ENCODE measurements around the gene GNB1.

GNB1 gene

DNA sequence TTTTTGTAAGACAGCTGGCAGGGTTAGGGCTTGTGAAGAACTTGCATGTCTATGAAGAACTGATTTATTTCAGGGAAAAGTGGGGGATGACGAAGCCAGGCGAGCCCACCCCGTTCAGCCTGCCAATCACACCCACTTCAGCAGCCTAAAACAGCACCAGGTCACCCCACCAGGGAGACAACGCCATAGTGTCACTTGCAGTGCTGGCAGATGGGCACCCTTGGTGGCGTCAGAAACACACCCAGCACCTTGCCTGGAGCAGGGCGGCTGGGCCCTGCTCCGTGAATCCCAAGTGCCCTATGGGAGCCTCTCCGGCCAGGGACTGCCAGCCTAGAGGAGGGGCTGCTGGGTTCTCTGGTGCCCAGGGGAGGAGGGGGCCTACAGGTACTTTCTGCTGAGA lies 107.6 kb downstream of the GNB1 start:
- no peak overlapping the region for H4K5ac ChIP-seq (ENCODE audit: low read length)
- WGBS (ENCODE audit: extremely low coverage, insufficient coverage, low lambda C conversion rate), result no CpG with 5 or more reads among the region's 8 CpGs

DNA sequence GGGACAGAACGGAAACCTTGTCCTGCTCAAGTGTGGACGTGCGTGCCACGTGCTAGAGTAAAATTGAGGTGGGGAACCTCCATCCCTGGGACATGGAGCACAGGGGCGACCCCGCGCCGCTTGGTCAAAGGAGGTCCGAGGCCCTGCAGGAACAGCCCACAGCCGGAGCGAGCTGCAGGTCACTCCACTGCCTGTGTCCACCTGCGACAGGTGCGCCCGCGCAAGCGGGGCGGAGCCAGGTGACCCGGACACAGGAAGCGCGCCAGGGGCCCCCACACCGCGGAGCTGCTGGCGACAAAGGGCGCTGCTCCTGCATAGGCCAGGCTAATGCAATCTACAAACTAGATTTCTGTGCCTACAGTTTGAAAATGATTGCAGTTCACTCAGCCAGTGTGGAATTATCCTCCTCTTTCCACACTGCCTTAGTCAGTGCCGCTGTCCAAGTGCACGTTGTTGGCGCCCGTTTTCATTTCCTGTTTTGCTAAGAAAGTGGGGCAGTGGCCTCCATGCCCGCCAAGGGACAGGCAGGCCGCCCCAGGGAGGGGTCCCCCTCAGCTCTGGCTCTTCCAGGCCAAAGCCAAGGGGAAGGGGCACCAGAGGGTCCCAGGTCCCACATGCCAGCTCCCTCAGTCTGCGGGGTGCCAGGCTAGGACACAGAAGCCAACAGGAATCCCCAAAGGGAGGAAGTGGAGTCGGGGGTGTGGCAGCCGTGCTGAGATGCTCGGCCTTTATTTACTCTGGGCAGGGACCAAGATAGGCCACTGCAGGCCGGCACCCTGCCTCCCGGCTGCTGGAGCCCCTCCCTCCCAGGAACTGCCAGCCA lies 108.3 kb downstream of the GNB1 start:
- no peak overlapping the region for H4K5ac ChIP-seq (ENCODE audit: low read length)
- H3K4ac ChIP-seq (ENCODE audit: low read depth, low read length), result no peak overlapping the region
- peaks cover 4% of the 10 kb centered on the region for H3K79me2 ChIP-seq (ENCODE audit: control insufficient read depth, insufficient read depth, low read length)
- H3K23ac ChIP-seq (ENCODE audit: low read length), result no peak overlapping the region
- H2AK5ac ChIP-seq (ENCODE audit: low read length), result no peak overlapping the region
- peak overlapping the region; percentile 87 for H3K4me2 ChIP-seq (ENCODE audit: low read length)
- H2BK120ac ChIP-seq (ENCODE audit: low read depth, low read length), result no peak overlapping the region
- H3K36me3 ChIP-seq (ENCODE audit: control insufficient read depth, insufficient read depth, low read length), result peaks cover 10% of the 10 kb centered on the region
- no peak overlapping the region for H3K18ac ChIP-seq (ENCODE audit: low read length)
- peak overlapping the region; percentile 5 for H2BK5ac ChIP-seq (ENCODE audit: low read length)
- H3K9ac ChIP-seq (ENCODE audit: low read length), result peak overlapping the region; percentile 69
- no peak overlapping the region for H4K8ac ChIP-seq (ENCODE audit: low read depth, low read length)
- peak overlapping the region; percentile 12 for H3K27ac ChIP-seq (ENCODE audit: low read depth, low read length)
- H3K27me3 ChIP-seq (ENCODE audit: insufficient read depth, low read length, poor library complexity), result no peaks in the 10 kb centered on the region
- H3K56ac ChIP-seq (ENCODE audit: low read length), result peak overlapping the region; percentile 85
- no peaks in the 10 kb centered on the region for H3K79me1 ChIP-seq (ENCODE audit: low read length)
- WGBS (ENCODE audit: extremely low coverage, insufficient coverage, low lambda C conversion rate), result no CpG with 5 or more reads among the region's 36 CpGs
- H2BK15ac ChIP-seq (replicated peaks; ENCODE audit: low read depth), result no peak overlapping the region
- DNase-seq, result peak; percentile 68
- H3K4me3 ChIP-seq (ENCODE audit: low read length), result peak overlapping the region; percentile 24
- H3K4me1 ChIP-seq (ENCODE audit: control insufficient read depth, low read depth, low read length), result peaks cover 2% of the 10 kb centered on the region

More for the DNA sequence above, 107.6 kb downstream of the GNB1 start:
- H3K23ac ChIP-seq (ENCODE audit: low read length), result no peak overlapping the region
- no peak overlapping the region for H3K56ac ChIP-seq (ENCODE audit: low read length)
- DNase-seq, result no peak
- peaks cover 13% of the 10 kb centered on the region for H3K36me3 ChIP-seq (ENCODE audit: control insufficient read depth, insufficient read depth, low read length)
- no peak overlapping the region for H3K18ac ChIP-seq (ENCODE audit: low read length)
- no peak overlapping the region for H3K4me2 ChIP-seq (ENCODE audit: low read length)
- H4K8ac ChIP-seq (ENCODE audit: low read depth, low read length), result no peak overlapping the region
- no peaks in the 10 kb centered on the region for H3K27me3 ChIP-seq (ENCODE audit: insufficient read depth, low read length, poor library complexity)
- H3K27ac ChIP-seq (ENCODE audit: low read depth, low read length), result no peak overlapping the region
- H3K4ac ChIP-seq (ENCODE audit: low read depth, low read length), result no peak overlapping the region
- H2BK15ac ChIP-seq (replicated peaks; ENCODE audit: low read depth), result no peak overlapping the region
- no peak overlapping the region for H2BK5ac ChIP-seq (ENCODE audit: low read length)
- no peak overlapping the region for H2BK120ac ChIP-seq (ENCODE audit: low read depth, low read length)
- peak overlapping the region; percentile 12 for H3K9ac ChIP-seq (ENCODE audit: low read length)
- H3K79me1 ChIP-seq (ENCODE audit: low read length), result no peaks in the 10 kb centered on the region
- no peaks in the 10 kb centered on the region for H3K79me2 ChIP-seq (ENCODE audit: control insufficient read depth, insufficient read depth, low read length)
- no peak overlapping the region for H2AK5ac ChIP-seq (ENCODE audit: low read length)
- H3K4me1 ChIP-seq (ENCODE audit: control insufficient read depth, low read depth, low read length), result peaks cover 2% of the 10 kb centered on the region
- H3K4me3 ChIP-seq (ENCODE audit: low read length), result no peak overlapping the region

DNA sequence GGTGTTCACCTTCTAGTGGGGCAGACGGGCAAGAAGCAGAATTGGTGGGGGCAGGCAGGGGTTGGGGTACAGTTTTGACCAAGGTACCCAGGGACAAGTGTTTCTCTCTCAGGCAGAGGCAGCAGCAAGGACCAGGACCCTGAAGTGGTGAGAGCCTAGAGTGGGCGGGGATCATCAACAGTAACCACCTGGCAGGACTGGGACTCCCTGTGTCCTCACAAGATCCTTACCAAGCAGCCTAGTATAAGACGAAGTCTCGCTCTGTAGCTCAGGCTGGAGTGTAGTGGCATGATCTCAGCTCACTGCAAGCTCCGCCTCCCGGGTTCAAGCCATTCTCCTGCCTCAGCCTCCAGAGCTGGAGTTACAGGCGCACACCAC lies 109.4 kb downstream of the GNB1 start:
- peaks cover 13% of the 10 kb centered on the region for H3K79me2 ChIP-seq (ENCODE audit: control insufficient read depth, insufficient read depth, low read length)
- H4K5ac ChIP-seq (ENCODE audit: low read length), result no peak overlapping the region
- no peak overlapping the region for H3K9ac ChIP-seq (ENCODE audit: low read length)
- H3K4me1 ChIP-seq (ENCODE audit: control insufficient read depth, low read depth, low read length), result peaks cover 2% of the 10 kb centered on the region
- H3K4me2 ChIP-seq (ENCODE audit: low read length), result no peak overlapping the region
- no peak overlapping the region for H3K23ac ChIP-seq (ENCODE audit: low read length)
- no peak overlapping the region for H3K56ac ChIP-seq (ENCODE audit: low read length)
- H3K4me3 ChIP-seq (ENCODE audit: low read length), result no peak overlapping the region
- H2BK5ac ChIP-seq (ENCODE audit: low read length), result no peak overlapping the region
- H3K18ac ChIP-seq (ENCODE audit: low read length), result no peak overlapping the region
- H3K27ac ChIP-seq (ENCODE audit: low read depth, low read length), result no peak overlapping the region
- WGBS (ENCODE audit: extremely low coverage, insufficient coverage, low lambda C conversion rate), result no CpG with 5 or more reads among the region's 7 CpGs
- H2BK120ac ChIP-seq (ENCODE audit: low read depth, low read length), result no peak overlapping the region
- H3K79me1 ChIP-seq (ENCODE audit: low read length), result peaks cover 1% of the 10 kb centered on the region
- no peak overlapping the region for H2AK5ac ChIP-seq (ENCODE audit: low read length)
- H3K4ac ChIP-seq (ENCODE audit: low read depth, low read length), result no peak overlapping the region
- peak; percentile 22 for DNase-seq
- H3K27me3 ChIP-seq (ENCODE audit: insufficient read depth, low read length, poor library complexity), result no peaks in the 10 kb centered on the region
- no peak overlapping the region for H4K8ac ChIP-seq (ENCODE audit: low read depth, low read length)
- no peak overlapping the region for H2BK15ac ChIP-seq (replicated peaks; ENCODE audit: low read depth)
- H3K36me3 ChIP-seq (ENCODE audit: control insufficient read depth, insufficient read depth, low read length), result peaks cover 4% of the 10 kb centered on the region

DNA sequence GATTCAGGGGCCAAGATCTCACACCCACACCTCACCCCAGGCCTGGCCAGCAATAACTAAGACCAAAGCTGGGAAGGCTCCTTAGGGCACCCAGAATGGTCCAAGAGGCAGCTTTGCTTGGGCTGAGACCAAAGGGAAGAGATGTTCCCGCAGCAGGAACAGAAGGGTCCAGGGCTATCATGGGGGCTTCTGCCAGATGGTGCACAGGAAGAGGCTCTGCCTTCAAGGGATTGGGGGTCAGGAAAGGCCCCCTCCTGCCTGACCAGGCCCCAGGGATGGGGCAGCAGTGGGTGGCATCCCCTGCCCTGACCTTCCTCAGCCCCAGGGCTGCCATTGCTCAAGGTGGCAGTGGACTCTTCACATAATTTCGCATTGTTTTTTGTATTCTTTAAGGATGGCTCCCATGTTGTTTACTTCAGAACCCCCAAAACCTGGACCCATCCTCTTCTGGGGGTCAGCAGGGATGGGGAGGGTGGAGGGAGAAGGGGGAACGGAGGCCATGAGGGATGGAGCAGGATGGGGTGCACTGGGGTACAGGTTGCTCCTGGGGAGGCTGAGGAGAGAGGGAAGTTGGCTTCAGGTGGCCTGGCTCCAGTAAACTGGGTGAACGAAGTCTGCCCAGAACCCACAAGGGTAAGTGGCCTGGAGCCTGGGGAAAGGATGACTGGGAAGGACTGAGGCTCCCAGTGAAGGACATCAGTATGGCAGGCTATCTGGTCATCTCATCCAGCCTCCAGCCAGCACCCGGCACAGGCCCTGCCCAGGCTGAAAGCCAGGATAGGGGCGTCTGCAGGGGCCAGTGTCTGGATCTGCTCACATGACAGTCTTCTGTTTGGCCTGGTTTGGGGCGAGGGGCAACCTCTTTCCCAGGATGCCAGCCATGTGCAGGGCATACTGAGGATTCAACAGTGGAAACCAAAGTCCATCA lies 110.0 kb downstream of the GNB1 start:
- Histone ChIP-seq H3K4ac (ENCODE audit: low read depth, low read length) (no peak overlapping the region), H4K8ac (ENCODE audit: low read depth, low read length) (no peak overlapping the region), H4K5ac (ENCODE audit: low read length) (no peak overlapping the region), H3K27ac (ENCODE audit: low read depth, low read length) (no peak overlapping the region), H2BK120ac (ENCODE audit: low read depth, low read length) (no peak overlapping the region), H3K27me3 (ENCODE audit: insufficient read depth, low read length, poor library complexity) (no peaks in the 10 kb centered on the region), H3K18ac (ENCODE audit: low read length) (no peak overlapping the region), H3K4me1 (ENCODE audit: control insufficient read depth, low read depth, low read length) (peaks cover 2% of the 10 kb centered on the region), H3K4me3 (ENCODE audit: low read length) (no peak overlapping the region), H3K36me3 (ENCODE audit: control insufficient read depth, insufficient read depth, low read length) (peaks cover 4% of the 10 kb centered on the region), H3K23ac (ENCODE audit: low read length) (no peak overlapping the region), H2AK5ac (ENCODE audit: low read length) (no peak overlapping the region), H2BK5ac (ENCODE audit: low read length) (no peak overlapping the region), H3K79me2 (ENCODE audit: control insufficient read depth, insufficient read depth, low read length) (peaks cover 18% of the 10 kb centered on the region), H3K79me1 (ENCODE audit: low read length) (peaks cover 4% of the 10 kb centered on the region), H3K56ac (ENCODE audit: low read length) (no peak overlapping the region), H3K4me2 (ENCODE audit: low read length) (no peak overlapping the region), H2BK15ac (replicated peaks; ENCODE audit: low read depth) (no peak overlapping the region), H3K9ac (ENCODE audit: low read length) (no peak overlapping the region)
- DNase-seq, result no peak
- whole genome bisulfite sequencing (ENCODE audit: extremely low coverage, insufficient coverage, low lambda C conversion rate), result no CpG with 5 or more reads among the region's 7 CpGs

DNA sequence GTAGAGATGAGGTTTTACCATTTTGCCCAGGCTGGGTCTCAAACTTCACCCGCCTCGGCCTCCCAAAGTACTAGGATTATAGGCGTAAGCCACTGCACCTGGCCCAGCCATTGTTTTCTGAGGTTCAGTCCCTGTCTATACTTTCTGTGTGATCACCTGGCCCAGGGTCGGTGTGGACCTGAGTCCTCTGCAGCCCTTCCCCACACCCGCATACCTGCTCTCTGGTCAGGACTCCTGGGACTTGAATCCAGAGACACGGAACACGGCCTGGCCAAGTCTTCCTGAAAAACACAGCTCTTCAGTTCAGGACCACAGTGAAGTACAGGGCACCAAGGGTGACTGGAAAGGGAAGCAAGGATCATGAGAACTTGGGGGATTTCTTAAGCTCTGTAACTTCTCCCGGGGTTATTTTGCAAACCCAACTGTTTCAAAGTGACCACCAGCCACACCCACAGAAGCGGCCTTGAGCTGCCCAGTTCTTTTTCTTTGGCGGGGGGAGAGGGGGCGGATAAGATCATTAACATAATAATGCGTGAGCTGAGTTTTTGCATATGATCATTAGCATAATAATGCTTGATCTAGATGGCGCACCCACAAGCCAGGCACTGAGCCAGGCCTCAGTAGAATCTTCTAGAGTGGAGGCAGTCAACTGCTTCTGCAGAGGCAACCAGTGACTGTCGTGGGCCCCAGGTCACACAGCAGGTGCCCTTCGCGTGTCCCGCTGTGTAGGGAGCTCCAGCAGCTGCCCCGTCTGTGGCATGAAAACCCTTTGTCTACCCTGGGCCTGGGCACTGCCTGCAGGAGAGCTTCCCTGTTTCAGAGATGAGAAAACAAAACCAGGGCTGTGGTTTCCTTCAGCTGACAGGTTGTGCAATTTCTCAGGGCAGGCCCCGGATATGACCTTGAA lies 110.9 kb downstream of the GNB1 start:
- Histone ChIP-seq H3K23ac (ENCODE audit: low read length) (no peak overlapping the region), H3K9ac (ENCODE audit: low read length) (peak overlapping the region; percentile 18), H3K18ac (ENCODE audit: low read length) (no peak overlapping the region), H2AK5ac (ENCODE audit: low read length) (no peak overlapping the region), H3K79me1 (ENCODE audit: low read length) (peaks cover 8% of the 10 kb centered on the region), H2BK15ac (replicated peaks; ENCODE audit: low read depth) (no peak overlapping the region), H3K4ac (ENCODE audit: low read depth, low read length) (no peak overlapping the region), H4K5ac (ENCODE audit: low read length) (no peak overlapping the region), H2BK5ac (ENCODE audit: low read length) (no peak overlapping the region), H3K4me3 (ENCODE audit: low read length) (no peak overlapping the region), H2BK120ac (ENCODE audit: low read depth, low read length) (no peak overlapping the region), H3K27ac (ENCODE audit: low read depth, low read length) (no peak overlapping the region), H4K8ac (ENCODE audit: low read depth, low read length) (no peak overlapping the region), H3K56ac (ENCODE audit: low read length) (peak overlapping the region; percentile 54), H3K27me3 (ENCODE audit: insufficient read depth, low read length, poor library complexity) (no peaks in the 10 kb centered on the region), H3K36me3 (ENCODE audit: control insufficient read depth, insufficient read depth, low read length) (peaks cover 3% of the 10 kb centered on the region), H3K79me2 (ENCODE audit: control insufficient read depth, insufficient read depth, low read length) (peaks cover 26% of the 10 kb centered on the region), H3K4me2 (ENCODE audit: low read length) (no peak overlapping the region), H3K4me1 (ENCODE audit: control insufficient read depth, low read depth, low read length) (peaks cover 2% of the 10 kb centered on the region)
- DNase-seq, result peak; percentile 19
- no CpG with 5 or more reads among the region's 19 CpGs for WGBS (ENCODE audit: extremely low coverage, insufficient coverage, low lambda C conversion rate)
